Psoas muscle (tissue), 8 donors: ENCODE results near the gene NR2F2. TPM values are rescaled to one million over a fixed set of nuclear protein-coding genes. Genes with fewer than 3 reads are reported as not detected.

Experiments used
- ATAC-seq, 4 donors: fragments of 200-7000 bp; cut with Tn5 transposase; one replicate each; pipeline ENCODE4 v1.9.1; 2020; ENCODE audit warnings: moderate library complexity in 3 of 4, mild to moderate bottlenecking in 2 of 4
- DNase-seq, 2 donors: peaks; one replicate each; pipeline ENCODE4 v3.0.0-alpha.2; 2020
- H3K27ac ChIP-seq: fragments of 200-600 bp; one replicate; pipeline ENCODE4 v1.8.0; 2022
- H3K27me3 ChIP-seq, 3 donors: fragments of 200-600 bp in 1 of 3; one replicate each; pipeline versions ENCODE4 v1.6.1 to v1.8.0; 2013 to 2022; ENCODE audit warnings: low read length in 2 of 3, mild to moderate bottlenecking in 2 of 3, moderate library complexity in 1 of 3; ENCODE audit not compliant: insufficient read depth in 3 of 3
- H3K36me3 ChIP-seq, 2 donors: fragments of 200-600 bp in 1 of 2; one replicate each; pipeline versions ENCODE4 v1.6.1 to v1.8.0; 2013 to 2022; ENCODE audit warnings: low read depth in 1 of 2, mild to moderate bottlenecking in 1 of 2, moderate library complexity in 1 of 2; ENCODE audit not compliant: insufficient read depth in 1 of 2
- H3K4me1 ChIP-seq: fragments of 200-600 bp; one replicate; pipeline ENCODE4 v1.8.0; 2022
- H3K4me3 ChIP-seq: fragments of 200-600 bp; one replicate; pipeline ENCODE4 v1.8.0; 2022; ENCODE audit warnings: mild to moderate bottlenecking
- H3K9me3 ChIP-seq: fragments of 200-600 bp; one replicate; pipeline ENCODE4 v1.8.0; 2022
- WGBS, 3 donors: extraction: QIAGEN DNeasy Blood & Tissue Kit; methylation state at CpG; one replicate each; pipeline versions ENCODE4 v1.1.6 to v1.1.7; 2013; 5-methylcytosine and 5-hydroxymethylcytosine counted together
- intact Hi-C, 2 donors: fragments of 100-400 bp; cut with DNase I; formaldehyde crosslinking; loops; one replicate each; pipeline versions ENCODE4 v1.11.0 to v1.14.2; 2022
- polyA plus RNA-seq, 3 donors: library from polyadenylated mRNA; stranded (reverse); fragments of 200-250 nt; gene quantifications; one replicate each; pipeline ENCODE4 v1.2.3, GENCODE V29; 2013
- total RNA-seq, 4 donors: library from RNA; stranded (reverse); fragmentation: NEBNext Ultra II Directional in 2 of 4; extraction: Animal tissue kit (Norgen Biotek cat#: 25700) in 2 of 4; gene quantifications; one replicate each; pipeline versions ENCODE4 v1.2.1 to v1.2.4, GENCODE V29; 2021 to 2023
- TF ChIP-seq, protein P1 (sequence below): fragments of 200-600 bp; IDR thresholded peaks from one replicate; pipeline ENCODE4 v1.8.0; 2022; ENCODE audit warnings: antibody characterized with exemption
- donor health status: healthy with polysubstance abuse.
- donor health status: DM: no; HTN: no; CAD: no; lungs with moderate emphysema.
- donor health status: Bipolar disorder and iron deficiency.
- donor health status: healthy.
- donor health status: DM: yes; HTN: yes; CAD: no.
- donor health status: DM: no; HTN: no; CAD: no.
- donor health status: DM: no; HTN: no; CAD: no.
- donor health status: DM: yes; HTN: yes; CAD: no.

The NR2F2 gene
- total and polyA plus RNA-seq, 7 donors, result 10.3 to 20.1 (median 14.7) TPM

DNA sequence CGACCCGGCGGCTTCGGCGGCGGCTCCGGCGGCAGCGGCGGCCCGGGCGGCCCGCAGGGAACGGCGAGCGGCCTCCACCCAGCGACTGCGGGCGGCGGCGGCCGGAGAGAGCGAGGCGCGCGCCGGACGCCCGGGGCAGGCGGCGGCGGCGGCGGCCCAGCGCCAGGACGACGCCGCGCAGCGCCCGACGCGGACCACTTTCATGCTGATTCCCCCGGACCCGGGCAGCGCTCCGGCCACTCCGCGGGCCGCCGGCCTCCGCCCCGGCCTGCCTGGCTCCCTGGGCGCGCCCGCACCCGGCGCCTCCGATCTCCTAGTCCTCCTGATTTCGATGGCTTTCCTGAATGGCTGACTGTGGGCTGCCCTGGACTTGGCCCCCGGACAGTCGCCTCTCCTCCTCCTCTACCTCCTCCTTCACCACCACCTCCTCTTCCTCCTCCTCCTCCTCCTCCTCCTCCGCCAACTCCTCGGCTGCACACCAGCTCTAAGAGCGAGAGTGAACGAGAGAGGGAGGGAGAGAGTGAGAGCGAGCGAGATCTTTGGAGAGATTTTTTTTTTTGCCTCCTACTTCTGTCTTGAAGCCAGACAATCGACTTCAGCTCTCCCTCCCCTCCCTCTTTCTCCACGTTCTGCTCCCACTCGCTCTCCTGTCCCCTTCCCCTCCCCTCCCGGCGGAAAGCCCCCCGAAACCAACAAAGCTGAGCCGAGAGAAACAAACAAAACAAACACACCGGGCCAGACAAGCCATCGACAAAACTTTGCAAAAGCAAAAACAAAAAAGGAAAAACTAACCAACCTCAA, 844 bp downstream of the NR2F2 start:
- Histone ChIP-seq H3K4me3 (peak overlapping the region; percentile 92), H3K4me1 (peaks cover 11% of the 10 kb centered on the region), H3K9me3 (no peaks in the 10 kb centered on the region), H3K27ac (peak overlapping the region; percentile 94), H3K36me3 (peaks cover 0 to 13% of the 10 kb centered on the region in 2 donors), H3K27me3 (peaks cover 0 to 8% (median 0%) of the 10 kb centered on the region in 3 donors)
- TF ChIP-seq, protein P1, sequence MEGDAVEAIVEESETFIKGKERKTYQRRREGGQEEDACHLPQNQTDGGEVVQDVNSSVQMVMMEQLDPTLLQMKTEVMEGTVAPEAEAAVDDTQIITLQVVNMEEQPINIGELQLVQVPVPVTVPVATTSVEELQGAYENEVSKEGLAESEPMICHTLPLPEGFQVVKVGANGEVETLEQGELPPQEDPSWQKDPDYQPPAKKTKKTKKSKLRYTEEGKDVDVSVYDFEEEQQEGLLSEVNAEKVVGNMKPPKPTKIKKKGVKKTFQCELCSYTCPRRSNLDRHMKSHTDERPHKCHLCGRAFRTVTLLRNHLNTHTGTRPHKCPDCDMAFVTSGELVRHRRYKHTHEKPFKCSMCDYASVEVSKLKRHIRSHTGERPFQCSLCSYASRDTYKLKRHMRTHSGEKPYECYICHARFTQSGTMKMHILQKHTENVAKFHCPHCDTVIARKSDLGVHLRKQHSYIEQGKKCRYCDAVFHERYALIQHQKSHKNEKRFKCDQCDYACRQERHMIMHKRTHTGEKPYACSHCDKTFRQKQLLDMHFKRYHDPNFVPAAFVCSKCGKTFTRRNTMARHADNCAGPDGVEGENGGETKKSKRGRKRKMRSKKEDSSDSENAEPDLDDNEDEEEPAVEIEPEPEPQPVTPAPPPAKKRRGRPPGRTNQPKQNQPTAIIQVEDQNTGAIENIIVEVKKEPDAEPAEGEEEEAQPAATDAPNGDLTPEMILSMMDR, result no peak
- intact Hi-C loops, result loop anchor here in 1 of 2 donors (10.0 kb wide), 1 partner anchor 1193 kb away; no protein-coding TSS in a partner anchor
- WGBS, 3 donors, result 0 to 1% (median 1%) methylated on average over 44 to 77 of the region's 77 CpGs
- ATAC-seq (peak in 2 of 4 donors; percentile 11 to 12), DNase-seq (peak; percentile 51 to 74)

- WGBS, 3 donors, result 1% methylated on average over 39 to 70 of the region's 70 CpGs
- TF ChIP-seq, protein P1, result no peak
- peak overlapping the region; percentile 92 for H3K4me3 ChIP-seq
- peaks cover 0 to 13% of the 10 kb centered on the region in 2 donors for H3K36me3 ChIP-seq
- H3K9me3 ChIP-seq, result no peaks in the 10 kb centered on the region
- DNase-seq (peak; percentile 67 to 85), ATAC-seq (peak; percentile 34 to 51 (median 35))
- peak overlapping the region; percentile 94 for H3K27ac ChIP-seq
- intact Hi-C loops, result loop anchor here in 1 of 2 donors (10.0 kb wide), 1 partner anchor 1193 kb away; no protein-coding TSS in a partner anchor
- H3K27me3 ChIP-seq, result peaks cover 0 to under 1% (median 0%) of the 10 kb centered on the region in 3 donors
- H3K4me1 ChIP-seq, result peaks cover 11% of the 10 kb centered on the region
Observed at GRCh38 chr15:96331945-96332636, 1.6 kb downstream of the NR2F2 start.

DNA sequence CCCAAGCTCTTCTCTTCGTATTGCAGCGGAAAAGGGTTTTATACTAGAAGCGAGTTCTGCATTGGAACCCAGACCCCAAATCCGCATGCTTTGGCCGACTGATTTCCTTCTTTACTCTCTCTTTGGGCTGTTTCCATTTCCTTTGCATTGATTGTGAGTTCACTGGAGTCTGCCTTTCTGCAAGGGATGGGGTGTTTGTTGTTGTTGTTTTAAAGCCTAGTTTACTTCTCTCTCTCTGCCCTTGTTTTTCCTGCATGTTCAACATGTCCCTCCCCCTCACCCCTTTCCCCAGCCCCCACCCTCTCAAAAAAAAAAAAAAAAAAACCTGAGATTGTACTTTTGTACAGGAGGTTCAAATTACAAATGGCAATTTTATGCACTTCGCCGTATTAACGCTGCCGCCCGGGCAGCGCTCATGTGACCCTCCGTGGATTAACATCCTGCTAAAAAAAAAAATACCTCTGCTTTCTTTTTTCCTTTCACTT, 2.2 kb downstream of the NR2F2 start:
- ATAC-seq (peak in 1 of 4 donors; percentile 7), DNase-seq (no peak)
- Histone ChIP-seq H3K4me1 (peaks cover 11% of the 10 kb centered on the region), H3K36me3 (peaks cover 0 to 13% of the 10 kb centered on the region in 2 donors), H3K27ac (peak overlapping the region; percentile 94), H3K4me3 (peak overlapping the region; percentile 92), H3K9me3 (no peaks in the 10 kb centered on the region), H3K27me3 (no peaks in the 10 kb centered on the region)
- intact Hi-C loops, result loop anchor here in 1 of 2 donors (10.0 kb wide), 1 partner anchor 1192 kb away; no protein-coding TSS in a partner anchor
- TF ChIP-seq, protein P1, result no peak
- 0 to 1% (median 0%) methylated on average over 12 of the region's 12 CpGs for WGBS, 3 donors

GRCh38 chr15:96333131-96334016, 2.9 kb downstream of the NR2F2 start:
- peaks cover 11% of the 10 kb centered on the region for H3K4me1 ChIP-seq
- TF ChIP-seq, protein P1, result no peak
- H3K27me3 ChIP-seq, result no peaks in the 10 kb centered on the region
- peaks cover 0 to 13% of the 10 kb centered on the region in 2 donors for H3K36me3 ChIP-seq
- H3K4me3 ChIP-seq, result peak overlapping the region; percentile 92
- 1 to 2% (median 2%) methylated on average over 65 to 67 of the region's 67 CpGs for WGBS, 3 donors
- no peaks in the 10 kb centered on the region for H3K9me3 ChIP-seq
- DNase-seq, result peak; percentile 26 to 78
- H3K27ac ChIP-seq, result peak overlapping the region; percentile 94
- intact Hi-C loops, result loop anchor here in 1 of 2 donors (10.0 kb wide), 1 partner anchor 1191 kb away; no protein-coding TSS in a partner anchor
- ATAC-seq, result peak; percentile 25 to 45 (median 29)
